GM12878 (cell line): ENCODE measurements around the gene PRKN. TPM values are rescaled to one million over a fixed set of nuclear protein-coding genes. Genes with fewer than 3 reads are reported as not detected.
A peak's percentile ranks its signal among the peaks of the same experiment; 100 is the strongest.

Source experiments
- BHLHE40 ChIP-seq, 2 experiments: fragments of 450-650 bp in 1 of 2; IDR thresholded peaks; 2 replicates each; pipeline ENCODE4 v1.6.1; 2011 to 2017; ENCODE audit warnings: low read depth in 2 of 2, borderline replicate concordance in 1 of 2, improper control_type of control experiment in 1 of 2, low read length in 1 of 2, mild to moderate bottlenecking in 1 of 2
- CHD2 ChIP-seq: IDR thresholded peaks from 2 replicates; pipeline ENCODE4 v1.6.1; 2011; ENCODE audit warnings: low read depth, low read length, improper control_type of control experiment, borderline replicate concordance
- EP300 ChIP-seq, 2 experiments: fragments of 150-350 bp in 1 of 2; IDR thresholded peaks; 2 replicates each; pipeline ENCODE4 v1.6.1; 2011 to 2012; ENCODE audit warnings: low read depth in 2 of 2, low read length in 2 of 2, borderline replicate concordance in 1 of 2, improper control_type of control experiment in 1 of 2, inconsistent platforms in 1 of 2; ENCODE audit not compliant: control insufficient read depth in 1 of 2
- ETV6 ChIP-seq, 2 experiments: fragments of 450-650 bp in 1 of 2; IDR thresholded peaks in 1 of 2; conservative IDR thresholded peaks in 1 of 2; 2 replicates each; pipeline ENCODE4 v1.6.1; 2014; ENCODE audit warnings: antibody characterized with exemption in 1 of 2, borderline replicate concordance in 1 of 2, low read depth in 1 of 2, mild to moderate bottlenecking in 1 of 2, moderate library complexity in 1 of 2
- HDGF ChIP-seq: fragments of 450-650 bp; IDR thresholded peaks from 2 replicates; pipeline ENCODE4 v1.6.1; 2016; ENCODE audit warnings: antibody characterized with exemption
- RELA ChIP-seq: fragments of 450-650 bp; IDR thresholded peaks from 2 replicates; pipeline ENCODE4 v1.8.0; 2014; ENCODE audit warnings: borderline replicate concordance; ENCODE audit not compliant: partially characterized antibody
- REST ChIP-seq: IDR thresholded peaks from 2 replicates; pipeline ENCODE4 v1.6.1; 2012; ENCODE audit warnings: mild to moderate bottlenecking, low read depth, low read length
- RFX5 ChIP-seq: IDR thresholded peaks from 2 replicates; pipeline ENCODE4 v1.6.1; 2011; ENCODE audit warnings: low read depth, low read length, improper control_type of control experiment
- RUNX3 ChIP-seq: IDR thresholded peaks from 2 replicates; pipeline ENCODE4 v1.6.1; 2012; ENCODE audit warnings: low read length, inconsistent platforms
- SPI1 ChIP-seq: IDR thresholded peaks from 2 replicates; pipeline ENCODE4 v1.6.1; 2011; ENCODE audit warnings: low read depth, mild to moderate bottlenecking, low read length, moderate library complexity, borderline replicate concordance; ENCODE audit not compliant: insufficient read depth
- SRF ChIP-seq, 2 experiments: IDR thresholded peaks; 2 replicates each; pipeline ENCODE4 v1.6.1; 2011; ENCODE audit warnings: low read depth in 2 of 2, low read length in 2 of 2, mild to moderate bottlenecking in 1 of 2, moderate library complexity in 1 of 2
- STAT3 ChIP-seq: IDR thresholded peaks from 2 replicates; pipeline ENCODE4 v1.6.1; 2011; ENCODE audit warnings: low read depth, low read length, improper control_type of control experiment
- YY1 ChIP-seq: IDR thresholded peaks from 2 replicates; pipeline ENCODE4 v1.6.1; 2011; ENCODE audit warnings: low read depth, mild to moderate bottlenecking, low read length
- ZBTB11 ChIP-seq: fragments of 450-650 bp; formaldehyde crosslinking; IDR thresholded peaks from 2 replicates; pipeline ENCODE4 v1.5.0; 2022; ENCODE audit warnings: mild to moderate bottlenecking, missing genetic modification characterization
- ZNF384 ChIP-seq: IDR thresholded peaks from 2 replicates; pipeline ENCODE4 v1.6.1; 2012; ENCODE audit warnings: low read depth, mild to moderate bottlenecking, low read length, improper control_type of control experiment, borderline replicate concordance
- ZZZ3 ChIP-seq: IDR thresholded peaks from 2 replicates; pipeline ENCODE4 v1.6.1; 2011; ENCODE audit warnings: low read depth; ENCODE audit not compliant: control insufficient read depth, insufficient read length
- polyA plus RNA-seq, 11 experiments: library from polyadenylated mRNA; depleted of rRNA in 4 of 11; unstranded in 6 of 11; stranded (reverse) in 5 of 11; fragments of >200 nt; fragmentation: Nextera tagmentation in 4 of 11; fragmentation: Illumina TruSeq in 1 of 11; extraction: Ambion mirVana in 4 of 11; extraction: Trizol in 1 of 11; gene quantifications; 1 replicate in 1 of 11; 2 replicates in 10 of 11; pipeline versions ENCODE4 v1.2.1 to v1.2.3, GENCODE V29; 2011 to 2016; ENCODE audit warnings: inconsistent platforms in 2 of 11, missing spikeins in 2 of 11, low read depth in 1 of 11
- total RNA-seq, 4 experiments: library from RNA; depleted of rRNA in 3 of 4; stranded (reverse); fragments of >200 nt in 3 of 4; fragmentation: Illumina TruSeq in 1 of 4; extraction: Trizol in 1 of 4; gene quantifications; 2 replicates each; pipeline versions ENCODE4 v1.2.1 to v1.2.3, GENCODE V29; 2013 to 2021
- TF ChIP-seq, protein P1 (sequence below): fragments of 450-650 bp; IDR thresholded peaks from 2 replicates; pipeline ENCODE4 v1.6.1; 2017; ENCODE audit warnings: mild to moderate bottlenecking, moderate library complexity

Gene PRKN
- total and polyA plus RNA-seq, 10 of the 15 experiments (the other 5 are each of a cell fraction or from before 2014, with no cell fraction given): 0.06 to 0.09 TPM; not detected in 8

DNA sequence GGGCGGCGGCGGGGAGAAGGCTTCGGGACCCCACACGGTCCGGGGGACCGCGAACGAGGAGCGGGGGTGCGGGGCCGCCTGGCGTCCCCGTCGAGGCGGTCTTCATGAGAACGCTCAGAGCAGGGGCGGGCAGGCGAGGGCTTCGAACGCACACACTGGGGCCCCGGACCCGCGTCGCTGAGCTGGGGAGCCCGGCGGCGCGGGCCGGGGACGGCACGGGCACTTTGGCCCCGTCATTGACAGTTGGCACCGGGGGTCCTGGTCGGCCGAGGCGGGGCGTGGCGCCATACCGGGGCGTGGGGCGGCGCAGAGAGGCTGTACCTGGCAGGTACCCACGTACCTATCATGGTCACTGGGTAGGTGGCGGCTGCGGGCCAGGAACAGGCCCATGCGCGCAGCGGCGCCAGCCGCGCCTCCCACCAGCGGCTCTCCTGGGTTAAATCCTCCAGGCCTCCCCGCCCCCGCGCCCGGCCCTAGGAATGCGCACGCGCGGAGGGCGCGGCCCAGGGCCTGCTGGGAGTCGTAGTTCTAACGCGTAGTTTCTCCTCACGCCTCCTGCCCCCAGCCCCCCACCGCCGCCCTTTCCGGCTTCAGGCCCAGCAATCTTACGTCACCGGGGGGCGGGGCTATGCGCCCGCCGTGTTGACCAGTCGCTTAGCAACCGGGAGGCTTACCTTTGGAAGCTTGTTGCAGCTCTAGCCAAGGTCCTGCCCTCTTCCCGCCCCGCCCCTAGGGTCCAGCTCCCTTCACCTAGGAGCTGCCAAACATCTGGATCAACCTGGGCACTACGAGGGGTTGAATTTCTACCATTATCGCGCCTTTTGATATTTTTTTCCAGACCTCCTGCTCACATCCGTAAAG is at the start of gene PRKN, which contains the start of gene PACRG (continued):
- TF ChIP-seq, protein P1, sequence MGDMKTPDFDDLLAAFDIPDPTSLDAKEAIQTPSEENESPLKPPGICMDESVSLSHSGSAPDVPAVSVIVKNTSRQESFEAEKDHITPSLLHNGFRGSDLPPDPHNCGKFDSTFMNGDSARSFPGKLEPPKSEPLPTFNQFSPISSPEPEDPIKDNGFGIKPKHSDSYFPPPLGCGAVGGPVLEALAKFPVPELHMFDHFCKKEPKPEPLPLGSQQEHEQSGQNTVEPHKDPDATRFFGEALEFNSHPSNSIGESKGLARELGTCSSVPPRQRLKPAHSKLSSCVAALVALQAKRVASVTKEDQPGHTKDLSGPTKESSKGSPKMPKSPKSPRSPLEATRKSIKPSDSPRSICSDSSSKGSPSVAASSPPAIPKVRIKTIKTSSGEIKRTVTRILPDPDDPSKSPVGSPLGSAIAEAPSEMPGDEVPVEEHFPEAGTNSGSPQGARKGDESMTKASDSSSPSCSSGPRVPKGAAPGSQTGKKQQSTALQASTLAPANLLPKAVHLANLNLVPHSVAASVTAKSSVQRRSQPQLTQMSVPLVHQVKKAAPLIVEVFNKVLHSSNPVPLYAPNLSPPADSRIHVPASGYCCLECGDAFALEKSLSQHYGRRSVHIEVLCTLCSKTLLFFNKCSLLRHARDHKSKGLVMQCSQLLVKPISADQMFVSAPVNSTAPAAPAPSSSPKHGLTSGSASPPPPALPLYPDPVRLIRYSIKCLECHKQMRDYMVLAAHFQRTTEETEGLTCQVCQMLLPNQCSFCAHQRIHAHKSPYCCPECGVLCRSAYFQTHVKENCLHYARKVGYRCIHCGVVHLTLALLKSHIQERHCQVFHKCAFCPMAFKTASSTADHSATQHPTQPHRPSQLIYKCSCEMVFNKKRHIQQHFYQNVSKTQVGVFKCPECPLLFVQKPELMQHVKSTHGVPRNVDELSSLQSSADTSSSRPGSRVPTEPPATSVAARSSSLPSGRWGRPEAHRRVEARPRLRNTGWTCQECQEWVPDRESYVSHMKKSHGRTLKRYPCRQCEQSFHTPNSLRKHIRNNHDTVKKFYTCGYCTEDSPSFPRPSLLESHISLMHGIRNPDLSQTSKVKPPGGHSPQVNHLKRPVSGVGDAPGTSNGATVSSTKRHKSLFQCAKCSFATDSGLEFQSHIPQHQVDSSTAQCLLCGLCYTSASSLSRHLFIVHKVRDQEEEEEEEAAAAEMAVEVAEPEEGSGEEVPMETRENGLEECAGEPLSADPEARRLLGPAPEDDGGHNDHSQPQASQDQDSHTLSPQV: no peak
- TF ChIP-seq ETV6 (conservative IDR thresholded peaks at IDR 0.05 in 1 of 2, IDR thresholded peaks at IDR 0.05 in 1 of 2; ENCODE audit: borderline replicate concordance in 1 of 2, low read depth in 1 of 2) (no peak), BHLHE40 (IDR thresholded peaks at IDR 0.05; ENCODE audit: borderline replicate concordance in 1 of 2, low read depth in 2 of 2, low read length in 1 of 2) (peak in 1 of 2 experiments; percentile 38; a peak in 1 of 4 replicates), SRF (IDR thresholded peaks at IDR 0.05; ENCODE audit: low read depth in 2 of 2, low read length in 2 of 2) (no peak), ZBTB11 (CRISPR knock-in tag) (no peak), ZZZ3 (no peak), HDGF (no peak), RFX5 (no peak), SPI1 (no peak), EP300 (IDR thresholded peaks at IDR 0.05; ENCODE audit: borderline replicate concordance in 1 of 2, control insufficient read depth in 1 of 2, low read depth in 2 of 2, low read length in 2 of 2) (no peak), CHD2 (peak; percentile 72; the same call in 1 of the 2 replicates), YY1 (peak; percentile 54), ZNF384 (no peak), STAT3 (no peak), RUNX3 (no peak), REST (peak; percentile 46; the same call in 1 of the 2 replicates), RELA (no peak)
